Liver (tissue), 9 donors: ENCODE data around the gene DIP2C. TPM values are rescaled to one million over a fixed set of nuclear protein-coding genes. Genes with fewer than 3 reads are reported as not detected.

Experiments used
- DNase-seq: peaks from one replicate; pipeline ENCODE4 v3.0.0-alpha.2; 2017; ENCODE audit warnings: low spot score
- H3K27ac ChIP-seq, 2 donors: one replicate each; pipeline ENCODE4 v1.7.0; 2013; ENCODE audit warnings: inconsistent platforms in 2 of 2, low read length in 2 of 2, control low read depth in 1 of 2, low read depth in 1 of 2, mild to moderate bottlenecking in 1 of 2
- H3K27me3 ChIP-seq, 4 donors: one replicate each; pipeline versions ENCODE4 v1.6.1 to v1.7.0; 2013; ENCODE audit warnings: low read length in 3 of 4, inconsistent platforms in 1 of 4, mild to moderate bottlenecking in 1 of 4, moderate library complexity in 1 of 4; ENCODE audit not compliant: control insufficient read depth in 4 of 4, insufficient read depth in 4 of 4
- H3K36me3 ChIP-seq, 4 donors: one replicate each; pipeline versions ENCODE4 v1.6.1 to v1.7.0; 2013; ENCODE audit warnings: low read length in 3 of 4, mild to moderate bottlenecking in 3 of 4, low read depth in 1 of 4, moderate library complexity in 1 of 4; ENCODE audit not compliant: control insufficient read depth in 4 of 4, insufficient read depth in 3 of 4
- H3K4me1 ChIP-seq, 4 donors: one replicate each; pipeline versions ENCODE4 v1.6.1 to v1.7.0; 2013; ENCODE audit warnings: low read length in 3 of 4, mild to moderate bottlenecking in 3 of 4, moderate library complexity in 1 of 4; ENCODE audit not compliant: control insufficient read depth in 4 of 4, insufficient read depth in 4 of 4
- H3K4me3 ChIP-seq, 3 donors: one replicate each; pipeline versions ENCODE4 v1.6.1 to v1.7.0; 2013; ENCODE audit warnings: low read length in 3 of 3, control low read depth in 1 of 3, low read depth in 1 of 3, mild to moderate bottlenecking in 1 of 3
- H3K9ac ChIP-seq, 2 donors: one replicate each; pipeline ENCODE4 v1.7.0; 2013; ENCODE audit warnings: low read length in 2 of 2, mild to moderate bottlenecking in 2 of 2, moderate library complexity in 2 of 2, control low read depth in 1 of 2, low read depth in 1 of 2
- H3K9me3 ChIP-seq, 4 donors: one replicate each; pipeline versions ENCODE4 v1.6.1 to v1.7.0; 2013; ENCODE audit warnings: low read length in 3 of 4; ENCODE audit not compliant: control insufficient read depth in 4 of 4
- ATF3 ChIP-seq: IDR thresholded peaks from 2 replicates; pipeline ENCODE4 v1.6.1; 2016; ENCODE audit warnings: antibody characterized with exemption
- EGR1 ChIP-seq, 2 donors: IDR thresholded peaks; 2 replicates each; pipeline ENCODE4 v1.6.1; 2016 to 2018; ENCODE audit warnings: antibody characterized with exemption in 2 of 2, low read depth in 2 of 2
- FOXA1 ChIP-seq: IDR thresholded peaks from 2 replicates; pipeline ENCODE4 v1.6.1; 2016; ENCODE audit warnings: antibody characterized with exemption
- FOXA2 ChIP-seq: IDR thresholded peaks from 2 replicates; pipeline ENCODE4 v1.6.1; 2016; ENCODE audit warnings: antibody characterized with exemption
- GABPA ChIP-seq, 2 donors: IDR thresholded peaks in 1 of 2; conservative IDR thresholded peaks in 1 of 2; 2 replicates each; pipeline ENCODE4 v1.6.1; 2016; ENCODE audit warnings: antibody characterized with exemption in 2 of 2, mild to moderate bottlenecking in 1 of 2, moderate library complexity in 1 of 2
- HNF4A ChIP-seq, 2 donors: conservative IDR thresholded peaks; 2 replicates each; pipeline ENCODE4 v1.6.1; 2016; ENCODE audit warnings: antibody characterized with exemption in 2 of 2, mild to moderate bottlenecking in 2 of 2
- HNF4G ChIP-seq: IDR thresholded peaks from 2 replicates; pipeline ENCODE4 v1.6.1; 2016; ENCODE audit warnings: antibody characterized with exemption
- JUND ChIP-seq, 2 donors: IDR thresholded peaks; 2 replicates each; pipeline ENCODE4 v1.6.1; 2016; ENCODE audit warnings: antibody characterized with exemption in 2 of 2
- MAX ChIP-seq: IDR thresholded peaks from 2 replicates; pipeline ENCODE4 v1.6.1; 2016; ENCODE audit warnings: antibody characterized with exemption
- NR2F2 ChIP-seq: IDR thresholded peaks from 2 replicates; pipeline ENCODE4 v1.6.1; 2016; ENCODE audit warnings: antibody characterized with exemption
- RAD21 ChIP-seq, 2 donors: IDR thresholded peaks; 2 replicates each; pipeline ENCODE4 v1.6.1; 2016; ENCODE audit warnings: antibody characterized with exemption in 2 of 2, mild to moderate bottlenecking in 2 of 2
- RXRA ChIP-seq, 2 donors: IDR thresholded peaks; 2 replicates each; pipeline ENCODE4 v1.6.1; 2017 to 2018; ENCODE audit warnings: antibody characterized with exemption in 2 of 2, mild to moderate bottlenecking in 1 of 2
- SP1 ChIP-seq: IDR thresholded peaks from 2 replicates; pipeline ENCODE4 v1.6.1; 2018; ENCODE audit warnings: antibody characterized with exemption, mild to moderate bottlenecking
- TAF1 ChIP-seq: conservative IDR thresholded peaks from 2 replicates; pipeline ENCODE4 v1.6.1; 2016; ENCODE audit warnings: antibody characterized with exemption, mild to moderate bottlenecking
- YY1 ChIP-seq: IDR thresholded peaks from 2 replicates; pipeline ENCODE4 v1.6.1; 2016; ENCODE audit warnings: antibody characterized with exemption, mild to moderate bottlenecking
- WGBS: extraction: QIAGEN DNeasy Blood & Tissue Kit; methylation state at CpG from one replicate; pipeline ENCODE4 v1.1.7; 2013; 5-methylcytosine and 5-hydroxymethylcytosine counted together
- polyA plus RNA-seq, 2 donors: library from polyadenylated mRNA; stranded (reverse) in 1 of 2; unstranded in 1 of 2; fragments of 200-250 nt in 1 of 2; fragments of >200 nt in 1 of 2; fragmentation: Nextera tagmentation in 1 of 2; extraction: Ambion mirVana in 1 of 2; gene quantifications; one replicate each; pipeline versions ENCODE4 v1.2.1 to v1.2.3, GENCODE V29; 2013 to 2015
- total RNA-seq, 2 donors: library from RNA; depleted of rRNA; stranded (reverse); fragments of >200 nt; gene quantifications; one replicate each; pipeline ENCODE4 v1.2.3, GENCODE V29; 2014
- TF ChIP-seq, protein P1 (sequence below): fragments of 150-350 bp; IDR thresholded peaks from 2 replicates; pipeline ENCODE4 v1.5.1; 2017; ENCODE audit warnings: improper control_type of control experiment, low read depth, low read length; ENCODE audit not compliant: missing input control
- TF ChIP-seq, protein P2 (sequence below): IDR thresholded peaks from 2 replicates; pipeline ENCODE4 v1.6.1; 2016; ENCODE audit warnings: antibody characterized with exemption
- TF ChIP-seq, protein P3 (sequence below): IDR thresholded peaks from 2 replicates; pipeline ENCODE4 v1.6.1; 2016; ENCODE audit warnings: antibody characterized with exemption, mild to moderate bottlenecking
- donor health status: healthy.
- donor health status: healthy.
- donor health status: healthy.
- donor health status: healthy.
- donor health status: healthy.

Gene DIP2C
- total and polyA plus RNA-seq, 4 donors: 4.2 to 12.2 (median 5.7) TPM

- Histone ChIP-seq H3K4me1 (peaks cover 0 to 12% (median 5%) of the 10 kb centered on the region in 4 donors), H3K9ac (no peak overlapping the region), H3K4me3 (no peak overlapping the region), H3K9me3 (no peaks in the 10 kb centered on the region), H3K27me3 (no peaks in the 10 kb centered on the region), H3K27ac (no peak overlapping the region), H3K36me3 (peaks cover 5 to 21% (median 16%) of the 10 kb centered on the region in 4 donors)
- DNase-seq: no peak
- 94% methylated on average over 8 of the region's 8 CpGs for WGBS
- TF ChIP-seq HNF4G (no peak), RXRA (IDR thresholded peaks at IDR 0.05) (no peak), YY1 (no peak), TAF1 (no peak), JUND (IDR thresholded peaks at IDR 0.05) (no peak), RAD21 (IDR thresholded peaks at IDR 0.05) (no peak), SP1 (no peak), HNF4A (conservative IDR thresholded peaks at IDR 0.05) (no peak), EGR1 (IDR thresholded peaks at IDR 0.05; ENCODE audit: low read depth in 2 of 2) (no peak), FOXA1 (no peak), ATF3 (no peak), FOXA2 (no peak), NR2F2 (no peak)
- TF ChIP-seq, protein P1, sequence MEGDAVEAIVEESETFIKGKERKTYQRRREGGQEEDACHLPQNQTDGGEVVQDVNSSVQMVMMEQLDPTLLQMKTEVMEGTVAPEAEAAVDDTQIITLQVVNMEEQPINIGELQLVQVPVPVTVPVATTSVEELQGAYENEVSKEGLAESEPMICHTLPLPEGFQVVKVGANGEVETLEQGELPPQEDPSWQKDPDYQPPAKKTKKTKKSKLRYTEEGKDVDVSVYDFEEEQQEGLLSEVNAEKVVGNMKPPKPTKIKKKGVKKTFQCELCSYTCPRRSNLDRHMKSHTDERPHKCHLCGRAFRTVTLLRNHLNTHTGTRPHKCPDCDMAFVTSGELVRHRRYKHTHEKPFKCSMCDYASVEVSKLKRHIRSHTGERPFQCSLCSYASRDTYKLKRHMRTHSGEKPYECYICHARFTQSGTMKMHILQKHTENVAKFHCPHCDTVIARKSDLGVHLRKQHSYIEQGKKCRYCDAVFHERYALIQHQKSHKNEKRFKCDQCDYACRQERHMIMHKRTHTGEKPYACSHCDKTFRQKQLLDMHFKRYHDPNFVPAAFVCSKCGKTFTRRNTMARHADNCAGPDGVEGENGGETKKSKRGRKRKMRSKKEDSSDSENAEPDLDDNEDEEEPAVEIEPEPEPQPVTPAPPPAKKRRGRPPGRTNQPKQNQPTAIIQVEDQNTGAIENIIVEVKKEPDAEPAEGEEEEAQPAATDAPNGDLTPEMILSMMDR: no peak
- TF ChIP-seq, protein P2, sequence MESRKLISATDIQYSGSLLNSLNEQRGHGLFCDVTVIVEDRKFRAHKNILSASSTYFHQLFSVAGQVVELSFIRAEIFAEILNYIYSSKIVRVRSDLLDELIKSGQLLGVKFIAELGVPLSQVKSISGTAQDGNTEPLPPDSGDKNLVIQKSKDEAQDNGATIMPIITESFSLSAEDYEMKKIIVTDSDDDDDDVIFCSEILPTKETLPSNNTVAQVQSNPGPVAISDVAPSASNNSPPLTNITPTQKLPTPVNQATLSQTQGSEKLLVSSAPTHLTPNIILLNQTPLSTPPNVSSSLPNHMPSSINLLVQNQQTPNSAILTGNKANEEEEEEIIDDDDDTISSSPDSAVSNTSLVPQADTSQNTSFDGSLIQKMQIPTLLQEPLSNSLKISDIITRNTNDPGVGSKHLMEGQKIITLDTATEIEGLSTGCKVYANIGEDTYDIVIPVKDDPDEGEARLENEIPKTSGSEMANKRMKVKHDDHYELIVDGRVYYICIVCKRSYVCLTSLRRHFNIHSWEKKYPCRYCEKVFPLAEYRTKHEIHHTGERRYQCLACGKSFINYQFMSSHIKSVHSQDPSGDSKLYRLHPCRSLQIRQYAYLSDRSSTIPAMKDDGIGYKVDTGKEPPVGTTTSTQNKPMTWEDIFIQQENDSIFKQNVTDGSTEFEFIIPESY: no peak
- TF ChIP-seq, protein P3, sequence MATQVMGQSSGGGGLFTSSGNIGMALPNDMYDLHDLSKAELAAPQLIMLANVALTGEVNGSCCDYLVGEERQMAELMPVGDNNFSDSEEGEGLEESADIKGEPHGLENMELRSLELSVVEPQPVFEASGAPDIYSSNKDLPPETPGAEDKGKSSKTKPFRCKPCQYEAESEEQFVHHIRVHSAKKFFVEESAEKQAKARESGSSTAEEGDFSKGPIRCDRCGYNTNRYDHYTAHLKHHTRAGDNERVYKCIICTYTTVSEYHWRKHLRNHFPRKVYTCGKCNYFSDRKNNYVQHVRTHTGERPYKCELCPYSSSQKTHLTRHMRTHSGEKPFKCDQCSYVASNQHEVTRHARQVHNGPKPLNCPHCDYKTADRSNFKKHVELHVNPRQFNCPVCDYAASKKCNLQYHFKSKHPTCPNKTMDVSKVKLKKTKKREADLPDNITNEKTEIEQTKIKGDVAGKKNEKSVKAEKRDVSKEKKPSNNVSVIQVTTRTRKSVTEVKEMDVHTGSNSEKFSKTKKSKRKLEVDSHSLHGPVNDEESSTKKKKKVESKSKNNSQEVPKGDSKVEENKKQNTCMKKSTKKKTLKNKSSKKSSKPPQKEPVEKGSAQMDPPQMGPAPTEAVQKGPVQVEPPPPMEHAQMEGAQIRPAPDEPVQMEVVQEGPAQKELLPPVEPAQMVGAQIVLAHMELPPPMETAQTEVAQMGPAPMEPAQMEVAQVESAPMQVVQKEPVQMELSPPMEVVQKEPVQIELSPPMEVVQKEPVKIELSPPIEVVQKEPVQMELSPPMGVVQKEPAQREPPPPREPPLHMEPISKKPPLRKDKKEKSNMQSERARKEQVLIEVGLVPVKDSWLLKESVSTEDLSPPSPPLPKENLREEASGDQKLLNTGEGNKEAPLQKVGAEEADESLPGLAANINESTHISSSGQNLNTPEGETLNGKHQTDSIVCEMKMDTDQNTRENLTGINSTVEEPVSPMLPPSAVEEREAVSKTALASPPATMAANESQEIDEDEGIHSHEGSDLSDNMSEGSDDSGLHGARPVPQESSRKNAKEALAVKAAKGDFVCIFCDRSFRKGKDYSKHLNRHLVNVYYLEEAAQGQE: no peak
Observed at GRCh38 chr10:325282-325681, 364.2 kb downstream of the DIP2C start.

DNA sequence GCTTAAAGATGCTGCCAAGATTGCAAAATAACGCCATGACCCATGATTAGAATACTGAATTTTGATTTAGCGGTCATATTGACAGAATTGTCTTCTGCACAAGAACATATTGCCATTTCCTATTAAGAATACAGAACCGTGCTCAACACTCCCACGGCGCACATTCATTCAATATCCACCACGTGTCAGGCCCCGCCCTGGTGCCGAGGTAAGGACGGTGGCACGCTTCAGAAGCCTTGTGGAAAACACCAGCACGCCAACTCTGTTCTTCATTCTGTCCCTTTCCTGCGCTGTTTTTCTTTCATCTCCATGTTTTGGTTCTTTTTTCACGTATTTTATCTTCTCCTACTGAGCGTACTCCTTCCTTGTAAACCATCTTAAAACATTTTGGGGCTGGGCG lies 364.9 kb downstream of the DIP2C start:
- Histone ChIP-seq H3K27me3 (no peaks in the 10 kb centered on the region), H3K36me3 (peaks cover 5 to 21% (median 16%) of the 10 kb centered on the region in 4 donors), H3K9me3 (no peaks in the 10 kb centered on the region), H3K27ac (no peak overlapping the region), H3K4me1 (peaks cover 0 to 10% (median 4%) of the 10 kb centered on the region in 4 donors), H3K9ac (no peak overlapping the region), H3K4me3 (no peak overlapping the region)
- 96% methylated on average over 15 of the region's 15 CpGs for WGBS
- TF ChIP-seq, protein P2: no peak
- TF ChIP-seq GABPA (IDR thresholded peaks at IDR 0.05 in 1 of 2, conservative IDR thresholded peaks at IDR 0.05 in 1 of 2) (no peak), NR2F2 (no peak), MAX (no peak), RXRA (IDR thresholded peaks at IDR 0.05) (no peak), FOXA2 (no peak)
- no peak for DNase-seq
